GM23338 (cell line): ENCODE data around the gene FRS2. TPM values are rescaled to one million over a fixed set of nuclear protein-coding genes. Genes with fewer than 3 reads are reported as not detected.

Experiments
- ATAC-seq: fragments of 200-7000 bp; cut with Tn5 transposase; 3 replicates; pipeline ENCODE4 v1.9.1; 2020
- DNase-seq: peaks from one replicate; pipeline ENCODE4 v3.0.0-alpha.2; 2015; ENCODE audit warnings: low spot score
- H2AFZ ChIP-seq: fragments of 200-600 bp; sonication (generic); 2 replicates; pipeline ENCODE4 v1.8.0; 2016; ENCODE audit warnings: antibody characterized with exemption, mild to moderate bottlenecking, moderate library complexity
- H3F3A ChIP-seq: fragments of 200-600 bp; sonication (generic); replicated peaks from 2 replicates; pipeline ENCODE4 v1.8.0; 2017; ENCODE audit warnings: antibody characterized with exemption, mixed run types, low read depth
- H3K27ac ChIP-seq: fragments of 200-600 bp; sonication (generic); 2 replicates; pipeline ENCODE4 v1.6.1; 2016; ENCODE audit warnings: low read depth
- H3K27me3 ChIP-seq: fragments of 200-600 bp; sonication (generic); 2 replicates; pipeline ENCODE4 v1.8.0; 2016; ENCODE audit warnings: mild to moderate bottlenecking, mixed run types, moderate library complexity; ENCODE audit not compliant: insufficient read depth
- H3K36me3 ChIP-seq: fragments of 200-600 bp; sonication (generic); 2 replicates; pipeline ENCODE4 v1.8.0; 2016; ENCODE audit warnings: mild to moderate bottlenecking; ENCODE audit not compliant: insufficient read depth
- H3K4me1 ChIP-seq: fragments of 200-600 bp; sonication (generic); 2 replicates; pipeline ENCODE4 v1.8.0; 2016; ENCODE audit warnings: mild to moderate bottlenecking, moderate library complexity; ENCODE audit not compliant: insufficient read depth
- H3K4me2 ChIP-seq: fragments of 200-600 bp; sonication (generic); 2 replicates; pipeline ENCODE4 v1.7.1; 2017; ENCODE audit warnings: mixed run types
- H3K4me3 ChIP-seq: fragments of 200-600 bp; sonication (generic); 2 replicates; pipeline ENCODE4 v1.6.1; 2016; ENCODE audit warnings: mixed run types
- H3K79me2 ChIP-seq: fragments of 200-600 bp; sonication (generic); replicated peaks from 2 replicates; pipeline ENCODE4 v1.8.0; 2017; ENCODE audit warnings: mild to moderate bottlenecking; ENCODE audit not compliant: insufficient read depth
- H3K9me2 ChIP-seq: fragments of 200-600 bp; sonication (generic); 2 replicates; pipeline ENCODE4 v1.8.0; 2017; ENCODE audit not compliant: insufficient read depth
- H4K20me1 ChIP-seq: fragments of 200-600 bp; sonication (generic); replicated peaks from 2 replicates; pipeline ENCODE4 v1.8.0; 2017; ENCODE audit warnings: mild to moderate bottlenecking; ENCODE audit not compliant: insufficient read depth
- H3K27ac Mint-ChIP-seq: 2 replicates; pipeline ENCODE4 v1.8.0; 2020; ENCODE audit warnings: inconsistent platforms, mild to moderate bottlenecking, moderate library complexity, mixed read lengths
- H3K27me3 Mint-ChIP-seq: 3 replicates; pipeline ENCODE4 v1.8.0; 2022; ENCODE audit warnings: low read depth, mild to moderate bottlenecking, moderate library complexity, mixed read lengths, inconsistent platforms; ENCODE audit not compliant: insufficient read depth, poor library complexity
- H3K36me3 Mint-ChIP-seq: 3 replicates; pipeline ENCODE4 v1.8.0; 2021; ENCODE audit warnings: low read depth, mild to moderate bottlenecking, inconsistent platforms, moderate library complexity, mixed read lengths
- H3K4me1 Mint-ChIP-seq: 3 replicates; pipeline ENCODE4 v1.8.0; 2020; ENCODE audit warnings: mild to moderate bottlenecking, inconsistent platforms, mixed read lengths
- H3K4me3 Mint-ChIP-seq: 3 replicates; pipeline ENCODE4 v1.8.0; 2021; ENCODE audit warnings: moderate library complexity, mild to moderate bottlenecking, inconsistent platforms, mixed read lengths
- H3K9me3 Mint-ChIP-seq: 3 replicates; pipeline ENCODE4 v1.8.0; 2020; ENCODE audit warnings: moderate library complexity, mild to moderate bottlenecking, inconsistent platforms, mixed read lengths
- CREB1 ChIP-seq: fragments of 250-450 bp; sonication (Bioruptor Pico); IDR thresholded peaks from 2 replicates; pipeline ENCODE4 v1.5.0; 2020; ENCODE audit warnings: low read depth, mild to moderate bottlenecking, moderate library complexity
- POLR2AphosphoS5 ChIP-seq: IDR thresholded peaks from 2 replicates; pipeline ENCODE4 v1.6.1; 2016; ENCODE audit warnings: antibody characterized with exemption, low read depth
- polyA plus RNA-seq: library from polyadenylated mRNA; unstranded; fragments of >200 nt; fragmentation: Nextera tagmentation; extraction: Ambion mirVana; gene quantifications from 2 replicates; pipeline ENCODE4 v1.2.1, GENCODE V29; 2016
- total RNA-seq: library from RNA; depleted of rRNA; stranded (reverse); fragments of >200 nt; shearing (Covaris generic); gene quantifications from 2 replicates; pipeline ENCODE4 v1.2.3, GENCODE V29; 2014
- TF ChIP-seq, protein P1 (sequence below), 2 experiments: fragments of 200-600 bp in 1 of 2; sonication (generic) in 1 of 2; conservative IDR thresholded peaks; 2 replicates each; pipeline versions ENCODE4 v1.5.1 to v1.6.1; 2016 to 2017; ENCODE audit warnings: antibody characterized with exemption in 2 of 2, low read depth in 2 of 2, mild to moderate bottlenecking in 2 of 2, moderate library complexity in 1 of 2
- TF ChIP-seq, protein P2 (sequence below): IDR thresholded peaks from one replicate; pipeline ENCODE4 v1.6.1; 2018; ENCODE audit warnings: antibody characterized with exemption; ENCODE audit not compliant: unreplicated experiment
- TF ChIP-seq, protein P3 (sequence below): fragments of 250-450 bp; sonication (Bioruptor Pico); IDR thresholded peaks from 2 replicates; pipeline ENCODE4 v1.5.0; 2020; ENCODE audit warnings: mild to moderate bottlenecking, moderate library complexity
- TF ChIP-seq, protein P4 (sequence below): IDR thresholded peaks from 2 replicates; pipeline ENCODE4 v1.6.1; 2016; ENCODE audit warnings: antibody characterized with exemption

The FRS2 gene
- total and polyA plus RNA-seq, 2 experiments from 2014 or later, result 34.3 to 45.0 TPM

DNA sequence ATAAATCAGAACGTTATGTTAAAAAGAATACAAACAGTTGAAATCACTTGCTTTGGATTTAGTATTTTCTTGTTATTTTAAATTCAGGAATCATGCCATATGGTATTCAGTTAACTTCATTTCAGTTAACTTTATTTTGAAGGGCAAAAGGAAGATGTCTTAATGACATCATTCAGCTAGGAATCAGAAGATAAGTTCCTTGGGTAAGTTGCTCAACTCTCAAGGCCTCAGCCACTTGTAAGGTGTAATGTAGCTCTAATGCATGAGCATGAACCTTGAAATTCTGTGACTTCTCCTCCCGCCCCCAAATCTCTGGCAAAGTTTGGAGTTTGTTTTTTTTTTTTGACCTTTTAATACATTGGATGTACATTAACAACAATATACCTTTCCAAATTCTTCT is 42.6 kb downstream of the FRS2 start (continued):
- TF ChIP-seq, protein P1, sequence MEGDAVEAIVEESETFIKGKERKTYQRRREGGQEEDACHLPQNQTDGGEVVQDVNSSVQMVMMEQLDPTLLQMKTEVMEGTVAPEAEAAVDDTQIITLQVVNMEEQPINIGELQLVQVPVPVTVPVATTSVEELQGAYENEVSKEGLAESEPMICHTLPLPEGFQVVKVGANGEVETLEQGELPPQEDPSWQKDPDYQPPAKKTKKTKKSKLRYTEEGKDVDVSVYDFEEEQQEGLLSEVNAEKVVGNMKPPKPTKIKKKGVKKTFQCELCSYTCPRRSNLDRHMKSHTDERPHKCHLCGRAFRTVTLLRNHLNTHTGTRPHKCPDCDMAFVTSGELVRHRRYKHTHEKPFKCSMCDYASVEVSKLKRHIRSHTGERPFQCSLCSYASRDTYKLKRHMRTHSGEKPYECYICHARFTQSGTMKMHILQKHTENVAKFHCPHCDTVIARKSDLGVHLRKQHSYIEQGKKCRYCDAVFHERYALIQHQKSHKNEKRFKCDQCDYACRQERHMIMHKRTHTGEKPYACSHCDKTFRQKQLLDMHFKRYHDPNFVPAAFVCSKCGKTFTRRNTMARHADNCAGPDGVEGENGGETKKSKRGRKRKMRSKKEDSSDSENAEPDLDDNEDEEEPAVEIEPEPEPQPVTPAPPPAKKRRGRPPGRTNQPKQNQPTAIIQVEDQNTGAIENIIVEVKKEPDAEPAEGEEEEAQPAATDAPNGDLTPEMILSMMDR (conservative IDR thresholded peaks at IDR 0.05; ENCODE audit: low read depth in 2 of 2), result no peak
- no peak for TF ChIP-seq POLR2AphosphoS5
- TF ChIP-seq, protein P2, sequence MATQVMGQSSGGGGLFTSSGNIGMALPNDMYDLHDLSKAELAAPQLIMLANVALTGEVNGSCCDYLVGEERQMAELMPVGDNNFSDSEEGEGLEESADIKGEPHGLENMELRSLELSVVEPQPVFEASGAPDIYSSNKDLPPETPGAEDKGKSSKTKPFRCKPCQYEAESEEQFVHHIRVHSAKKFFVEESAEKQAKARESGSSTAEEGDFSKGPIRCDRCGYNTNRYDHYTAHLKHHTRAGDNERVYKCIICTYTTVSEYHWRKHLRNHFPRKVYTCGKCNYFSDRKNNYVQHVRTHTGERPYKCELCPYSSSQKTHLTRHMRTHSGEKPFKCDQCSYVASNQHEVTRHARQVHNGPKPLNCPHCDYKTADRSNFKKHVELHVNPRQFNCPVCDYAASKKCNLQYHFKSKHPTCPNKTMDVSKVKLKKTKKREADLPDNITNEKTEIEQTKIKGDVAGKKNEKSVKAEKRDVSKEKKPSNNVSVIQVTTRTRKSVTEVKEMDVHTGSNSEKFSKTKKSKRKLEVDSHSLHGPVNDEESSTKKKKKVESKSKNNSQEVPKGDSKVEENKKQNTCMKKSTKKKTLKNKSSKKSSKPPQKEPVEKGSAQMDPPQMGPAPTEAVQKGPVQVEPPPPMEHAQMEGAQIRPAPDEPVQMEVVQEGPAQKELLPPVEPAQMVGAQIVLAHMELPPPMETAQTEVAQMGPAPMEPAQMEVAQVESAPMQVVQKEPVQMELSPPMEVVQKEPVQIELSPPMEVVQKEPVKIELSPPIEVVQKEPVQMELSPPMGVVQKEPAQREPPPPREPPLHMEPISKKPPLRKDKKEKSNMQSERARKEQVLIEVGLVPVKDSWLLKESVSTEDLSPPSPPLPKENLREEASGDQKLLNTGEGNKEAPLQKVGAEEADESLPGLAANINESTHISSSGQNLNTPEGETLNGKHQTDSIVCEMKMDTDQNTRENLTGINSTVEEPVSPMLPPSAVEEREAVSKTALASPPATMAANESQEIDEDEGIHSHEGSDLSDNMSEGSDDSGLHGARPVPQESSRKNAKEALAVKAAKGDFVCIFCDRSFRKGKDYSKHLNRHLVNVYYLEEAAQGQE, result no peak

DNA sequence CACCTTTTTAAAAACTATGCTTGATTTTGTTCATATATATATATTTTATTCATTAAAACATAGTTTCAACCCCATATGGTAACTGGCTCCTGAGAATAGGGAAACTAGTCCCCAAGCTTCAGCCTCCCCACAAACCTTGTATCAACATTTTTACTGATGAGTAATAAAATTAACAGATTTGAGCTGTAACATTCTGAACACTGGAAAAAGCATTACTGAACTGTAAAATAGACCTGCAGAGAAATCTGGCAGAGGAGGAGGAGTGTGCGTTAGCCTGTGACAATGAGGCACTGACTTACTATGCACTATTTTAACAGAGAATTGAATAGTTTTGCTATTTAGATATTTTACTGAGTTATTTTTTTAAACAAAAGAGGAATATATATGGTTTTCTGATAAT is 43.1 kb downstream of the FRS2 start:
- H2AFZ ChIP-seq, result no peak overlapping the region
- no peaks in the 10 kb centered on the region for H3K27me3 ChIP-seq
- TF ChIP-seq, protein P3, sequence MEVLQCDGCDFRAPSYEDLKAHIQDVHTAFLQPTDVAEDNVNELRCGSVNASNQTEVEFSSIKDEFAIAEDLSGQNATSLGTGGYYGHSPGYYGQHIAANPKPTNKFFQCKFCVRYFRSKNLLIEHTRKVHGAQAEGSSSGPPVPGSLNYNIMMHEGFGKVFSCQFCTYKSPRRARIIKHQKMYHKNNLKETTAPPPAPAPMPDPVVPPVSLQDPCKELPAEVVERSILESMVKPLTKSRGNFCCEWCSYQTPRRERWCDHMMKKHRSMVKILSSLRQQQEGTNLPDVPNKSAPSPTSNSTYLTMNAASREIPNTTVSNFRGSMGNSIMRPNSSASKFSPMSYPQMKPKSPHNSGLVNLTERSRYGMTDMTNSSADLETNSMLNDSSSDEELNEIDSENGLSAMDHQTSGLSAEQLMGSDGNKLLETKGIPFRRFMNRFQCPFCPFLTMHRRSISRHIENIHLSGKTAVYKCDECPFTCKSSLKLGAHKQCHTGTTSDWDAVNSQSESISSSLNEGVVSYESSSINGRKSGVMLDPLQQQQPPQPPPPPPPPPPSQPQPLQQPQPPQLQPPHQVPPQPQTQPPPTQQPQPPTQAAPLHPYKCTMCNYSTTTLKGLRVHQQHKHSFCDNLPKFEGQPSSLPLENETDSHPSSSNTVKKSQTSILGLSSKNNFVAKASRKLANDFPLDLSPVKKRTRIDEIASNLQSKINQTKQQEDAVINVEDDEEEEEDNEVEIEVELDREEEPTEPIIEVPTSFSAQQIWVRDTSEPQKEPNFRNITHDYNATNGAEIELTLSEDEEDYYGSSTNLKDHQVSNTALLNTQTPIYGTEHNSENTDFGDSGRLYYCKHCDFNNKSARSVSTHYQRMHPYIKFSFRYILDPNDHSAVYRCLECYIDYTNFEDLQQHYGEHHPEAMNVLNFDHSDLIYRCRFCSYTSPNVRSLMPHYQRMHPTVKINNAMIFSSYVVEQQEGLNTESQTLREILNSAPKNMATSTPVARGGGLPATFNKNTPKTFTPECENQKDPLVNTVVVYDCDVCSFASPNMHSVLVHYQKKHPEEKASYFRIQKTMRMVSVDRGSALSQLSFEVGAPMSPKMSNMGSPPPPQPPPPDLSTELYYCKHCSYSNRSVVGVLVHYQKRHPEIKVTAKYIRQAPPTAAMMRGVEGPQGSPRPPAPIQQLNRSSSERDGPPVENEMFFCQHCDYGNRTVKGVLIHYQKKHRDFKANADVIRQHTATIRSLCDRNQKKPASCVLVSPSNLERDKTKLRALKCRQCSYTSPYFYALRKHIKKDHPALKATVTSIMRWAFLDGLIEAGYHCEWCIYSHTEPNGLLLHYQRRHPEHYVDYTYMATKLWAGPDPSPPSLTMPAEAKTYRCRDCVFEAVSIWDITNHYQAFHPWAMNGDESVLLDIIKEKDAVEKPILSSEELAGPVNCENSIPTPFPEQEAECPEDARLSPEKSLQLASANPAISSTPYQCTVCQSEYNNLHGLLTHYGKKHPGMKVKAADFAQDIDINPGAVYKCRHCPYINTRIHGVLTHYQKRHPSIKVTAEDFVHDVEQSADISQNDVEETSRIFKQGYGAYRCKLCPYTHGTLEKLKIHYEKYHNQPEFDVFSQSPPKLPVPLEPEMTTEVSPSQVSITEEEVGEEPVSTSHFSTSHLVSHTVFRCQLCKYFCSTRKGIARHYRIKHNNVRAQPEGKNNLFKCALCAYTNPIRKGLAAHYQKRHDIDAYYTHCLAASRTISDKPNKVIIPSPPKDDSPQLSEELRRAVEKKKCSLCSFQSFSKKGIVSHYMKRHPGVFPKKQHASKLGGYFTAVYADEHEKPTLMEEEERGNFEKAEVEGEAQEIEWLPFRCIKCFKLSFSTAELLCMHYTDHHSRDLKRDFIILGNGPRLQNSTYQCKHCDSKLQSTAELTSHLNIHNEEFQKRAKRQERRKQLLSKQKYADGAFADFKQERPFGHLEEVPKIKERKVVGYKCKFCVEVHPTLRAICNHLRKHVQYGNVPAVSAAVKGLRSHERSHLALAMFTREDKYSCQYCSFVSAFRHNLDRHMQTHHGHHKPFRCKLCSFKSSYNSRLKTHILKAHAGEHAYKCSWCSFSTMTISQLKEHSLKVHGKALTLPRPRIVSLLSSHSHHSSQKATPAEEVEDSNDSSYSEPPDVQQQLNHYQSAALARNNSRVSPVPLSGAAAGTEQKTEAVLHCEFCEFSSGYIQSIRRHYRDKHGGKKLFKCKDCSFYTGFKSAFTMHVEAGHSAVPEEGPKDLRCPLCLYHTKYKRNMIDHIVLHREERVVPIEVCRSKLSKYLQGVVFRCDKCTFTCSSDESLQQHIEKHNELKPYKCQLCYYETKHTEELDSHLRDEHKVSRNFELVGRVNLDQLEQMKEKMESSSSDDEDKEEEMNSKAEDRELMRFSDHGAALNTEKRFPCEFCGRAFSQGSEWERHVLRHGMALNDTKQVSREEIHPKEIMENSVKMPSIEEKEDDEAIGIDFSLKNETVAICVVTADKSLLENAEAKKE (CRISPR knock-in tag), result no peak
- TF ChIP-seq CREB1 (CRISPR knock-in tag), result no peak
- TF ChIP-seq, protein P4, sequence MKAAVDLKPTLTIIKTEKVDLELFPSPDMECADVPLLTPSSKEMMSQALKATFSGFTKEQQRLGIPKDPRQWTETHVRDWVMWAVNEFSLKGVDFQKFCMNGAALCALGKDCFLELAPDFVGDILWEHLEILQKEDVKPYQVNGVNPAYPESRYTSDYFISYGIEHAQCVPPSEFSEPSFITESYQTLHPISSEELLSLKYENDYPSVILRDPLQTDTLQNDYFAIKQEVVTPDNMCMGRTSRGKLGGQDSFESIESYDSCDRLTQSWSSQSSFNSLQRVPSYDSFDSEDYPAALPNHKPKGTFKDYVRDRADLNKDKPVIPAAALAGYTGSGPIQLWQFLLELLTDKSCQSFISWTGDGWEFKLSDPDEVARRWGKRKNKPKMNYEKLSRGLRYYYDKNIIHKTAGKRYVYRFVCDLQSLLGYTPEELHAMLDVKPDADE, result no peak
- TF ChIP-seq, protein P1 (conservative IDR thresholded peaks at IDR 0.05; ENCODE audit: low read depth in 2 of 2), result no peak
- Mint-ChIP-seq H3K9me3 (no peaks in the 10 kb centered on the region), H3K27me3 (no peaks in the 10 kb centered on the region), H3K4me1 (peaks cover 68% of the 10 kb centered on the region), H3K4me3 (no peak overlapping the region), H3K36me3 (no peaks in the 10 kb centered on the region), H3K27ac (no peak overlapping the region)
- no peaks in the 10 kb centered on the region for H3K36me3 ChIP-seq
- H3K4me3 ChIP-seq, result no peak overlapping the region
- H3K9me2 ChIP-seq, result no peaks in the 10 kb centered on the region
- H3F3A ChIP-seq, result no peaks in the 10 kb centered on the region
- H3K4me2 ChIP-seq, result no peak overlapping the region
- peaks cover 15% of the 10 kb centered on the region for H4K20me1 ChIP-seq
- DNase-seq (no peak), ATAC-seq (no peak)
- no peak overlapping the region for H3K27ac ChIP-seq
- peaks cover 100% of the 10 kb centered on the region for H3K79me2 ChIP-seq
- H3K4me1 ChIP-seq, result peaks cover 54% of the 10 kb centered on the region
